ENCODE results near the gene BNIP3.

- TF ChIP-seq CTCF (IDR thresholded peaks at IDR 0.05; ENCODE audit: low read depth, low read length, missing input control), result no peak
- no peak for TF ChIP-seq EGR1 (IDR thresholded peaks at IDR 0.05; ENCODE audit: low read depth in 2 of 2)
- TF ChIP-seq GABPA (IDR thresholded peaks at IDR 0.05 in 1 of 2, conservative IDR thresholded peaks at IDR 0.05 in 1 of 2), result no peak
- TF ChIP-seq YY1 (IDR thresholded peaks at IDR 0.05), result no peak
- no peak for TF ChIP-seq RAD21 (IDR thresholded peaks at IDR 0.05)
- no peak for TF ChIP-seq REST (IDR thresholded peaks at IDR 0.05)
These were observed 46.5 kb downstream of the BNIP3 start for GRCh38 chr10:131935260-131935659.

All from liver (tissue), 3 donors.